Mesenchymal stem cell (in vitro differentiated cells and primary cell): ENCODE results near the gene FNDC3B.

Experiments
- DNase-seq: peaks from one replicate; pipeline ENCODE4 v3.0.0-alpha.2; 2013
- H2AFZ ChIP-seq: one replicate; pipeline ENCODE4 v1.6.1; 2013; ENCODE audit warnings: low read depth, mild to moderate bottlenecking, control low read depth, inconsistent platforms, low read length, moderate library complexity
- H2AK5ac ChIP-seq: 2 replicates; pipeline ENCODE4 v1.6.1; 2013; ENCODE audit warnings: low read length, moderate library complexity, mild to moderate bottlenecking, inconsistent platforms; ENCODE audit not compliant: severe bottlenecking
- H2BK120ac ChIP-seq: one replicate; pipeline ENCODE4 v1.6.1; 2013; ENCODE audit warnings: low read depth, mild to moderate bottlenecking, inconsistent platforms, low read length, moderate library complexity
- H2BK12ac ChIP-seq, 2 experiments: one replicate each; pipeline ENCODE4 v1.6.1; 2013; ENCODE audit warnings: inconsistent platforms in 2 of 2, low read length in 2 of 2, mild to moderate bottlenecking in 2 of 2, moderate library complexity in 2 of 2, control low read depth in 1 of 2
- H2BK15ac ChIP-seq: one replicate; pipeline ENCODE4 v1.6.1; 2013; ENCODE audit warnings: mild to moderate bottlenecking, low read depth, inconsistent platforms; ENCODE audit not compliant: poor library complexity, severe bottlenecking
- H2BK5ac ChIP-seq: 2 replicates; pipeline ENCODE4 v1.6.1; 2013; ENCODE audit warnings: low read depth, mild to moderate bottlenecking, low read length, control low read depth, inconsistent platforms; ENCODE audit not compliant: poor library complexity, severe bottlenecking
- H3K14ac ChIP-seq, 2 experiments: one replicate each; pipeline ENCODE4 v1.6.1; 2013; ENCODE audit warnings: inconsistent platforms in 2 of 2, low read length in 2 of 2, control low read depth in 1 of 2, mild to moderate bottlenecking in 1 of 2, moderate library complexity in 1 of 2
- H3K18ac ChIP-seq, 2 experiments: one replicate each; pipeline ENCODE4 v1.6.1; 2013; ENCODE audit warnings: inconsistent platforms in 2 of 2, low read length in 2 of 2, control low read depth in 1 of 2, low read depth in 1 of 2, mild to moderate bottlenecking in 1 of 2
- H3K23ac ChIP-seq, 2 experiments: one replicate each; pipeline ENCODE4 v1.6.1; 2013; ENCODE audit warnings: inconsistent platforms in 2 of 2, low read length in 2 of 2, mild to moderate bottlenecking in 2 of 2, moderate library complexity in 2 of 2, control low read depth in 1 of 2
- H3K27ac ChIP-seq: 2 replicates; pipeline ENCODE4 v1.5.1; 2013; ENCODE audit warnings: mild to moderate bottlenecking, moderate library complexity, low read length, control low read depth, inconsistent platforms; ENCODE audit not compliant: poor library complexity, severe bottlenecking
- H3K27me3 ChIP-seq, 2 experiments: 2 replicates each; pipeline versions ENCODE4 v1.6.1 to v1.7.0; 2013; ENCODE audit warnings: low read length in 2 of 2, mild to moderate bottlenecking in 2 of 2, moderate library complexity in 2 of 2, control low read depth in 1 of 2, inconsistent platforms in 1 of 2; ENCODE audit not compliant: control insufficient read depth in 1 of 2, insufficient read depth in 1 of 2
- H3K36me3 ChIP-seq, 2 experiments: 2 replicates each; pipeline versions ENCODE4 v1.6.1 to v1.7.0; 2013; ENCODE audit warnings: low read length in 2 of 2, control low read depth in 1 of 2, inconsistent platforms in 1 of 2, low read depth in 1 of 2, mild to moderate bottlenecking in 1 of 2; ENCODE audit not compliant: insufficient read depth in 2 of 2, control insufficient read depth in 1 of 2
- H3K4ac ChIP-seq, 2 experiments: one replicate each; pipeline ENCODE4 v1.6.1; 2013; ENCODE audit warnings: inconsistent platforms in 2 of 2, low read length in 2 of 2, mild to moderate bottlenecking in 2 of 2, moderate library complexity in 2 of 2, control low read depth in 1 of 2, low read depth in 1 of 2
- H3K4me1 ChIP-seq: 2 replicates; pipeline ENCODE4 v1.6.1; 2013; ENCODE audit warnings: low read depth, low read length, control low read depth; ENCODE audit not compliant: control insufficient read depth, insufficient read depth
- H3K4me2 ChIP-seq: 2 replicates; pipeline ENCODE4 v1.6.1; 2013; ENCODE audit warnings: low read length, mild to moderate bottlenecking, inconsistent platforms; ENCODE audit not compliant: poor library complexity, severe bottlenecking
- H3K4me3 ChIP-seq, 2 experiments: 2 replicates each; pipeline versions ENCODE4 v1.5.1 to v1.7.0; 2013; ENCODE audit warnings: low read length in 2 of 2, mild to moderate bottlenecking in 2 of 2, control low read depth in 1 of 2, low read depth in 1 of 2; ENCODE audit not compliant: insufficient read depth in 1 of 2
- H3K79me1 ChIP-seq: replicated peaks from 2 replicates; pipeline ENCODE4 v1.6.1; 2013; ENCODE audit warnings: mild to moderate bottlenecking, control low read depth, low read length, inconsistent platforms; ENCODE audit not compliant: poor library complexity, severe bottlenecking
- H3K9ac ChIP-seq: 2 replicates; pipeline ENCODE4 v1.7.0; 2013; ENCODE audit warnings: mild to moderate bottlenecking, low read length, moderate library complexity
- H3K9me3 ChIP-seq: 2 replicates; pipeline ENCODE4 v1.7.0; 2013; ENCODE audit warnings: mild to moderate bottlenecking, low read length; ENCODE audit not compliant: control insufficient read depth
- H4K8ac ChIP-seq: one replicate; pipeline ENCODE4 v1.6.1; 2013; ENCODE audit warnings: inconsistent platforms, mild to moderate bottlenecking, low read length, moderate library complexity
- H4K91ac ChIP-seq: one replicate; pipeline ENCODE4 v1.6.1; 2013; ENCODE audit warnings: mild to moderate bottlenecking, low read length, inconsistent platforms
- WGBS: methylation state at CpG from one replicate; pipeline ENCODE4 v1.1.7; 2013; ENCODE audit warnings: mixed read lengths; 5-methylcytosine and 5-hydroxymethylcytosine counted together

Gene FNDC3B

GRCh38 chr3:172326993-172327392 is 287.6 kb downstream of the FNDC3B start:
- Histone ChIP-seq H4K8ac (no peak overlapping the region), H2AFZ (no peak overlapping the region), H3K4me2 (no peak overlapping the region), H2BK5ac (no peak overlapping the region), H2AK5ac (no peak overlapping the region), H3K27ac (no peak overlapping the region), H3K14ac (no peak overlapping the region), H3K79me1 (peaks cover 39% of the 10 kb centered on the region), H4K91ac (no peak overlapping the region), H3K36me3 (peaks cover 47 to 92% of the 10 kb centered on the region in 2 experiments), H3K23ac (no peak overlapping the region), H3K4me3 (no peak overlapping the region), H3K27me3 (no peaks in the 10 kb centered on the region), H3K4me1 (peaks cover 4% of the 10 kb centered on the region), H3K18ac (no peak overlapping the region), H3K4ac (no peak overlapping the region), H3K9me3 (no peaks in the 10 kb centered on the region), H2BK120ac (no peak overlapping the region), H2BK12ac (no peak overlapping the region), H3K9ac (no peak overlapping the region), H2BK15ac (no peak overlapping the region)
- DNase-seq, result no peak
- 100% methylated on average over 1 of the region's 3 CpGs for WGBS

DNA sequence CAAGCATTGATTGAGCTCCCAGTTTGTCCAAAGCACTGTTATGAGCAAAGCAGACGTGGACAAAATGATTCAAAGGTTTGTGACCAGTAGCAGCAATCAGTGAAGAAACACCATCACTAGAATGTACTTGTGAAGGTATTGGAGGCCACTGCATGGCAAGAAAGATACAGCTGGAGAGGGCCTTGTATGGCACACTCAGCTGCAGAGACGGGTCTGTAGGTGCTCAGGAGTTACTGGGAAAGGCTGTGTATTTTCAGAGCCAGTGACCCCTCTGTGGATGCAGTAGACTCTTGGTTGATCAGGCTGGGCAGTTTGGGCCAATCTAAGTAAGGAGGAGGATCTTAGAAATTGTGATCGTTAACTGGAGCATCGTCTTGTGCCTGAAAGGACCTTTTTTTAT is 288.9 kb downstream of the FNDC3B start:
- H3K4ac ChIP-seq, result no peak overlapping the region
- WGBS, result 95% methylated on average over 2 of the region's 4 CpGs
- no peak overlapping the region for H3K4me2 ChIP-seq
- H3K79me1 ChIP-seq, result peaks cover 34% of the 10 kb centered on the region
- no peak overlapping the region for H2AK5ac ChIP-seq
- H4K8ac ChIP-seq, result no peak overlapping the region
- H2BK120ac ChIP-seq, result no peak overlapping the region
- no peak overlapping the region for H2BK12ac ChIP-seq
- H3K27me3 ChIP-seq, result no peaks in the 10 kb centered on the region
- no peak overlapping the region for H3K23ac ChIP-seq
- no peak for DNase-seq
- H3K27ac ChIP-seq, result no peak overlapping the region
- no peak overlapping the region for H3K4me3 ChIP-seq
- H2BK5ac ChIP-seq, result no peak overlapping the region
- H2BK15ac ChIP-seq, result no peak overlapping the region
- no peak overlapping the region for H2AFZ ChIP-seq
- peaks cover 49 to 92% of the 10 kb centered on the region in 2 experiments for H3K36me3 ChIP-seq
- H3K4me1 ChIP-seq, result peaks cover 2% of the 10 kb centered on the region
- H3K9me3 ChIP-seq, result no peaks in the 10 kb centered on the region
- H3K14ac ChIP-seq, result no peak overlapping the region
- H3K9ac ChIP-seq, result no peak overlapping the region
- no peak overlapping the region for H4K91ac ChIP-seq
- H3K18ac ChIP-seq, result no peak overlapping the region

- 100% methylated on average over 2 of the region's 2 CpGs for WGBS
- H2BK12ac ChIP-seq, result no peak overlapping the region
- no peaks in the 10 kb centered on the region for H3K9me3 ChIP-seq
- no peak overlapping the region for H3K18ac ChIP-seq
- H3K23ac ChIP-seq, result no peak overlapping the region
- no peak overlapping the region for H2BK15ac ChIP-seq
- no peak overlapping the region for H3K4ac ChIP-seq
- H2AFZ ChIP-seq, result no peak overlapping the region
- H3K4me3 ChIP-seq, result no peak overlapping the region
- H4K8ac ChIP-seq, result no peak overlapping the region
- peak overlapping the region; percentile 19 for H2AK5ac ChIP-seq
- H4K91ac ChIP-seq, result no peak overlapping the region
- H3K14ac ChIP-seq, result no peak overlapping the region
- H3K27me3 ChIP-seq, result no peaks in the 10 kb centered on the region
- peaks cover 37% of the 10 kb centered on the region for H3K79me1 ChIP-seq
- peaks cover 2% of the 10 kb centered on the region for H3K4me1 ChIP-seq
- H3K36me3 ChIP-seq, result peaks cover 53 to 91% of the 10 kb centered on the region in 2 experiments
- H2BK5ac ChIP-seq, result no peak overlapping the region
- H2BK120ac ChIP-seq, result no peak overlapping the region
- no peak for DNase-seq
- H3K27ac ChIP-seq, result peak overlapping the region; percentile 16
- H3K4me2 ChIP-seq, result no peak overlapping the region
- no peak overlapping the region for H3K9ac ChIP-seq
Measured at GRCh38 chr3:172329070-172329469, 289.7 kb downstream of the FNDC3B start.

- WGBS, result 96% methylated on average over 4 of the region's 4 CpGs
Measured at GRCh38 chr3:172330413-172330812, 291.0 kb downstream of the FNDC3B start.

More at GRCh38 chr3:172330413-172330812, 291.0 kb downstream of the FNDC3B start:
- no peak overlapping the region for H2BK15ac ChIP-seq
- no peak overlapping the region for H3K27ac ChIP-seq
- no peak overlapping the region for H2BK12ac ChIP-seq
- H4K91ac ChIP-seq, result no peak overlapping the region
- H3K18ac ChIP-seq, result no peak overlapping the region
- H3K27me3 ChIP-seq, result no peaks in the 10 kb centered on the region
- H3K4me2 ChIP-seq, result no peak overlapping the region
- H3K79me1 ChIP-seq, result peaks cover 31% of the 10 kb centered on the region
- peaks cover 43 to 89% of the 10 kb centered on the region in 2 experiments for H3K36me3 ChIP-seq
- no peak overlapping the region for H3K4me3 ChIP-seq
- H3K23ac ChIP-seq, result no peak overlapping the region
- H4K8ac ChIP-seq, result no peak overlapping the region
- H3K4ac ChIP-seq, result no peak overlapping the region
- no peak overlapping the region for H2BK120ac ChIP-seq
- no peak overlapping the region for H2AFZ ChIP-seq
- no peaks in the 10 kb centered on the region for H3K4me1 ChIP-seq
- H2BK5ac ChIP-seq, result no peak overlapping the region
- H3K9ac ChIP-seq, result no peak overlapping the region
- no peak overlapping the region for H2AK5ac ChIP-seq
- DNase-seq, result no peak
- H3K14ac ChIP-seq, result no peak overlapping the region
- no peaks in the 10 kb centered on the region for H3K9me3 ChIP-seq
